ENCODE measurements around the gene WSB2. TPM values are rescaled to one million over a fixed set of nuclear protein-coding genes. Genes with fewer than 3 reads are reported as not detected.
A peak's percentile ranks its signal among the peaks of the same experiment; 100 is the strongest.

WSB2 gene
- total RNA-seq = 10 to 100 TPM; 26.2 to 27.9 TPM

GRCh38 chr12:118061011-118061872 is at the start of gene WSB2:
Gene WSB2 (minus strand): TSS chr12:118061179. CDS start chr12:118061048, 131 bp downstream.
- no peaks in the 10 kb centered on the region for H3K36me3 Mint-ChIP-seq (ENCODE audit: low read depth)
- ATAC-seq (peak; percentile 31), DNase-seq (peak; percentile 63)
- TF ChIP-seq CTCF (IDR thresholded peaks at IDR 0.05) = no peak
- POLR2A ChIA-PET = interaction anchor here (0.6 to 2.3 kb wide), 10 partner anchors 8 to 315 kb away, joined by 3 to 16 read pairs (median 5); partner anchors contain the start of genes PEBP1, RFC5 and SUDS3
- CTCF ChIA-PET = interaction anchor here (0.6 to 1.0 kb wide), 3 partner anchors 11 to 53 kb away, joined by 3 to 4 read pairs (median 3); no protein-coding TSS in a partner anchor
- peak within 1 kb of the TSS; percentile 96 for H3K27ac Mint-ChIP-seq
- intact Hi-C loops (cut with micrococcal nuclease) = no loop called here
- no peaks in the 10 kb centered on the region for H3K9me3 Mint-ChIP-seq
- peak within 1 kb of the TSS; percentile 85 for H3K4me3 Mint-ChIP-seq
- peaks cover 49% of the 10 kb centered on the region for H3K4me1 Mint-ChIP-seq (ENCODE audit: low read depth)
- no peaks in the 10 kb centered on the region for H3K27me3 Mint-ChIP-seq

- POLR2A ChIA-PET = no interaction called here
- H3K9me3 Mint-ChIP-seq = no peaks in the 10 kb centered on the region
- no peak for ATAC-seq
- peaks cover 4% of the 10 kb centered on the region for H3K27me3 Mint-ChIP-seq
- no peak for TF ChIP-seq CTCF (IDR thresholded peaks at IDR 0.05)
- H3K27ac Mint-ChIP-seq = no peak overlapping the region
- intact Hi-C loops (cut with micrococcal nuclease) = loop anchor here (10.0 kb wide), 1 partner anchor 234 kb away; no protein-coding TSS in a partner anchor
- H3K4me1 Mint-ChIP-seq (ENCODE audit: low read depth) = peaks cover 3% of the 10 kb centered on the region
- H3K4me3 Mint-ChIP-seq = no peak overlapping the region
- DNase-seq = no peak
- no peaks in the 10 kb centered on the region for H3K36me3 Mint-ChIP-seq (ENCODE audit: low read depth)
- CTCF ChIA-PET = interaction anchor here (1.1 to 1.8 kb wide), 2 partner anchors 12 kb away, joined by 3 to 5 read pairs; no protein-coding TSS in a partner anchor
Measured at GRCh38 chr12:118109088-118109487, 48.1 kb upstream of the WSB2 start.

- Mint-ChIP-seq H3K4me3 (no peak overlapping the region), H3K27me3 (peaks cover 8% of the 10 kb centered on the region), H3K4me1 (ENCODE audit: low read depth) (peaks cover 7% of the 10 kb centered on the region), H3K36me3 (ENCODE audit: low read depth) (no peaks in the 10 kb centered on the region), H3K27ac (no peak overlapping the region), H3K9me3 (no peaks in the 10 kb centered on the region)
- ATAC-seq (no peak), DNase-seq (no peak)
- CTCF ChIA-PET = no interaction called here
- no peak for TF ChIP-seq CTCF (IDR thresholded peaks at IDR 0.05)
- POLR2A ChIA-PET = interaction anchor here (1.4 kb wide), 1 partner anchor 28 kb away, joined by 3 read pairs; the partner anchor contains the start of gene PEBP1
- intact Hi-C loops (cut with micrococcal nuclease) = loop anchor here (10.0 kb wide), 1 partner anchor 233 kb away; no protein-coding TSS in a partner anchor
Measured at GRCh38 chr12:118107694-118108093, 46.7 kb upstream of the WSB2 start.

- Mint-ChIP-seq H3K4me1 (ENCODE audit: low read depth) (peaks cover 7% of the 10 kb centered on the region), H3K4me3 (no peak overlapping the region), H3K27me3 (peaks cover 10% of the 10 kb centered on the region), H3K9me3 (no peaks in the 10 kb centered on the region), H3K27ac (no peak overlapping the region), H3K36me3 (ENCODE audit: low read depth) (no peaks in the 10 kb centered on the region)
- ATAC-seq (no peak), DNase-seq (no peak)
- intact Hi-C loops (cut with micrococcal nuclease) = loop anchor here (10.0 kb wide), 1 partner anchor 232 kb away; no protein-coding TSS in a partner anchor
- CTCF ChIA-PET = interaction anchor here (0.8 kb wide), 1 partner anchor 14 kb away, joined by 3 read pairs; no protein-coding TSS in a partner anchor
- POLR2A ChIA-PET = interaction anchor here (1.4 kb wide), 1 partner anchor 29 kb away, joined by 3 read pairs; the partner anchor contains the start of gene PEBP1
- TF ChIP-seq CTCF (IDR thresholded peaks at IDR 0.05) = no peak
Measured at GRCh38 chr12:118107011-118107410, 46.0 kb upstream of the WSB2 start.
